Thymus (tissue), 11 donors: ENCODE data around the gene SPRYD4. TPM values are rescaled to one million over a fixed set of nuclear protein-coding genes. Genes with fewer than 3 reads are reported as not detected.
"Not testable (repeated sequence)": the region's sequence is repeated elsewhere in the genome, so short reads cannot be mapped to it uniquely, and the experiment has no call there.

Source experiments
- DNase-seq, 9 donors: peaks; one replicate each; pipeline ENCODE4 v3.0.0-alpha.2; 2013; ENCODE audit warnings: low spot score in 9 of 9, low read depth in 6 of 9, missing footprints in 1 of 9
- H3K27ac ChIP-seq, 2 donors: one replicate each; pipeline ENCODE4 v1.5.1; 2013; ENCODE audit warnings: control low read depth in 1 of 2, low read depth in 1 of 2, low read length in 1 of 2, mild to moderate bottlenecking in 1 of 2, moderate library complexity in 1 of 2
- H3K27me3 ChIP-seq, 2 donors: one replicate each; pipeline ENCODE4 v1.5.1; 2013; ENCODE audit warnings: low read length in 1 of 2; ENCODE audit not compliant: control insufficient read depth in 2 of 2, insufficient read depth in 1 of 2
- H3K36me3 ChIP-seq, 2 donors: one replicate each; pipeline ENCODE4 v1.5.1; 2013; ENCODE audit warnings: low read length in 1 of 2, mild to moderate bottlenecking in 1 of 2, moderate library complexity in 1 of 2; ENCODE audit not compliant: control insufficient read depth in 2 of 2, insufficient read depth in 2 of 2
- H3K4me1 ChIP-seq, 2 donors: one replicate each; pipeline ENCODE4 v1.5.1; 2013; ENCODE audit warnings: low read length in 2 of 2; ENCODE audit not compliant: control insufficient read depth in 2 of 2, insufficient read depth in 2 of 2
- H3K4me3 ChIP-seq, 2 donors: one replicate each; pipeline ENCODE4 v1.5.1; 2013; ENCODE audit warnings: low read length in 2 of 2, control low read depth in 1 of 2, mild to moderate bottlenecking in 1 of 2
- H3K9me3 ChIP-seq, 2 donors: one replicate each; pipeline ENCODE4 v1.5.1; 2013; ENCODE audit warnings: low read length in 1 of 2, mild to moderate bottlenecking in 1 of 2; ENCODE audit not compliant: control insufficient read depth in 2 of 2, insufficient read depth in 1 of 2
- WGBS: extraction: QIAGEN DNeasy Blood & Tissue Kit; methylation state at CpG from one replicate; pipeline ENCODE4 v1.1.7; 2013; 5-methylcytosine and 5-hydroxymethylcytosine counted together
- polyA plus RNA-seq: library from polyadenylated mRNA; stranded (reverse); fragments of 200-250 nt; gene quantifications from one replicate; pipeline ENCODE4 v1.2.3, GENCODE V29; 2013
- total RNA-seq: library from RNA; stranded (reverse); fragments of 120-200 nt; gene quantifications from one replicate; pipeline ENCODE4 v1.2.4, GENCODE V29; 2013
- donor health status: healthy.

Gene SPRYD4
- total and polyA plus RNA-seq, 2 donors, result 1.2 to 1.8 TPM

- Histone ChIP-seq H3K36me3 (no peaks in the 10 kb centered on the region), H3K4me3 (peak within 1 kb of the TSS; percentile 35 to 61), H3K27ac (no peak within 1 kb of the TSS), H3K9me3 (peaks cover 0 to 10% of the 10 kb centered on the region in 2 donors), H3K27me3 (peaks cover 21 to 56% of the 10 kb centered on the region in 2 donors), H3K4me1 (peaks cover 11 to 18% of the 10 kb centered on the region in 2 donors)
- WGBS, result 18% methylated on average over 59 of the region's 59 CpGs
- peak; percentile 19 to 77 (median 43) for DNase-seq
Observed at GRCh38 chr12:56488041-56488955, 19.9 kb downstream of the SPRYD4 start, which contains the start of gene GLS2. GLS2 (minus strand) TSS chr12:56488161; CDS start chr12:56488118, 43 bp downstream.

DNA sequence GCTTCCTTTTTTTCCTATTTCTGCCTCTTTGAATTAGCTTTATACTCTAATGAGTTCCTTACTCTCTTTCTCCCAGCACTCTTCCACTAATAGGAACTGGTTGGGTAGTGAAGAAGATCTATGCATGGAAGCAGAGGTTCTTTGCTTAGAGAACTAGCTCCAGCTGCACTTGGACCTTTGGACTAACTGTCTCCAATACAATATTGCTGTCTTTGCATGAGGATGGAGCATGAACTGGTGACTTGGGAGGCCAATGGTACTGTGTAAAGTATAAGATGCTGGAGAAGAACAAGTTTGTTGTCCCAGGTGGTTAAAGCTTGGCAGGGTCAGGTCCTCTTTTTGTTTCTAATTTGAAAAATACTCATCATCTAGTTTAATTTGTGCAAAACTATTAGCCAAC lies 22.0 kb downstream of the SPRYD4 start:
- no peak overlapping the region for H3K27ac ChIP-seq
- DNase-seq, result no peak
- H3K9me3 ChIP-seq, result peaks cover 1 to 22% of the 10 kb centered on the region in 2 donors
- H3K36me3 ChIP-seq, result no peaks in the 10 kb centered on the region
- H3K4me3 ChIP-seq, result no peak overlapping the region
- H3K4me1 ChIP-seq, result peaks cover 11 to 18% of the 10 kb centered on the region in 2 donors
- peaks cover 21 to 56% of the 10 kb centered on the region in 2 donors for H3K27me3 ChIP-seq

DNA sequence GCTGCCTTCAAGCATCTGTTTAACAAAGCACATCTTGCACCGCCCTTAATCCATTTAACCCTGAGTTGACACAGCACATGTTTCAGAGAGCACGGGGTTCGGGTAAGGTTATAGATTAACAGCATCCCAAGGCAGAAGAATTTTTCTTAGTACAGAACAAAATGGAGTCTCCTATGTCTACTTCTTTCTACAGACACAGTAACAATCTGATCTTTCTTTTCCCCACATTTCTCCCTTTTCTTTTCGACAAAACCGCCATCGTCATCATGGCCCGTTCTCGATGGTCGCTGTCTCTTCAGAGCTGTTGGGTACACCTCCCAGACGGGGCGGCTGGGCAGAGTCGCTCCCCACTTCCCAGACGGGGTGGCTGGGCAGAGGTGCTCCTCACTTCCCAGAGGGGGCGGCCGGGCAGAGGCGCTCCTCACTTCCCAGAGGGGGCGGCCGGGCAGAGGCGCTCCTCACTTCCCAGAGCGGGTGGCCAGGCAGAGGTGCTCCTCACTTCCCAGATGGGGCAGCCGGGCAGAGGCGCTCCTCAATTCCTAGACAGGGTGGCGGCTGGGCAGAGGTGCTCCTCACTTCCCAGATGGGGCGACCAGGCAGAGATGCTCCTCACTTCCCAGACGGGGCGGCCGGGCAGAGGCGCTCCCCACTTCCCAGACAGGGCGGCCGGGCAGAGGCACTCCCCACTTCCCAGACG lies 25.2 kb downstream of the SPRYD4 start:
- 93% methylated on average over 31 of the region's 31 CpGs for WGBS
- not testable (repeated sequence) for H3K27ac ChIP-seq, DNase-seq, H3K4me1 ChIP-seq, H3K4me3 ChIP-seq, H3K36me3 ChIP-seq
- Histone ChIP-seq H3K9me3 (peaks cover 1 to 19% of the 10 kb centered on the region in 2 donors), H3K27me3 (peaks cover 10 to 38% of the 10 kb centered on the region in 2 donors)

DNA sequence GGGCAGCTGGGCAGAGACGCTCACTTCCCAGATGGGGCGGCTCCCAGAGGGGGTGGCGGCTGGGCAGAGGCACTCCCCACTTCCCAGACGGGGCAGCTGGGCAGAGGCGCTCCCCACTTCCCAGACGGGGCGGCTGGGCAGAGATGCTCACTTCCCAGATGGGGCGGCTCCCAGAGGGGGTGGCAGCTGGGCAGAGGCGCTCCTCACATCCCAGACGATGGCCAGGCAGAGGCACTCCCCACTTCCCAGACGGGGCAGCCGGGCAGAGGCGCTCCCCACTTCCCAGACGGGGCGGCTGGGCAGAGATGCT lies 25.7 kb downstream of the SPRYD4 start:
- not testable (repeated sequence) for H3K4me3 ChIP-seq, DNase-seq, H3K27ac ChIP-seq, H3K4me1 ChIP-seq, H3K36me3 ChIP-seq
- peaks cover 1 to 16% of the 10 kb centered on the region in 2 donors for H3K9me3 ChIP-seq
- 99% methylated on average over 15 of the region's 15 CpGs for WGBS
- peaks cover 5 to 38% of the 10 kb centered on the region in 2 donors for H3K27me3 ChIP-seq

DNA sequence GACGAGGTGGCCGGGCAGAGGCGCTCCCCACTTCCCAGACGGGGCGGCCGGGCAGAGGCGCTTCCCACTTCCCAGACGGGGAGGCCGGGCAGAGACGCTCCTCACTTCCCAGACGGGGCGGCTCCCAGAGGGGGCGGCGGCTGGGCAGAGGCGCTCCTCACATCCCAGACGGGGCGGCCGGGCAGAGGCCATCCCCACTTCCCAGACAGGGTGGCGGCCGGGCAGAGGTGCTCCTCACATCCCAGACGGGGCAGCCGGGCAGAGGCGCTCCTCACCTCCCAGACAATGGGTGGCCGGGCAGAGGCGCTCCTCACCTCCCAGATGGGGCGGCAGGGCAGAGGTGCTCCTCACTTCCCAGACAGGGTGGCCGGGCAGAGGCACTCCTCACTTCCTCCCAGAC lies 26.1 kb downstream of the SPRYD4 start:
- 98% methylated on average over 27 of the region's 27 CpGs for WGBS
- not testable (repeated sequence) for H3K4me1 ChIP-seq, DNase-seq, H3K36me3 ChIP-seq, H3K4me3 ChIP-seq, H3K27ac ChIP-seq
- H3K27me3 ChIP-seq, result peaks cover under 1 to 37% of the 10 kb centered on the region in 2 donors
- peaks cover 1 to 16% of the 10 kb centered on the region in 2 donors for H3K9me3 ChIP-seq

GRCh38 chr12:56496704-56497103 lies 28.3 kb downstream of the SPRYD4 start:
- not testable (repeated sequence) for H3K27ac ChIP-seq, DNase-seq, H3K36me3 ChIP-seq, H3K4me3 ChIP-seq, H3K4me1 ChIP-seq
- peaks cover 1 to 16% of the 10 kb centered on the region in 2 donors for H3K9me3 ChIP-seq
- WGBS, result 20% methylated on average over 16 of the region's 17 CpGs
- H3K27me3 ChIP-seq, result peaks cover 0 to 28% of the 10 kb centered on the region in 2 donors

DNA sequence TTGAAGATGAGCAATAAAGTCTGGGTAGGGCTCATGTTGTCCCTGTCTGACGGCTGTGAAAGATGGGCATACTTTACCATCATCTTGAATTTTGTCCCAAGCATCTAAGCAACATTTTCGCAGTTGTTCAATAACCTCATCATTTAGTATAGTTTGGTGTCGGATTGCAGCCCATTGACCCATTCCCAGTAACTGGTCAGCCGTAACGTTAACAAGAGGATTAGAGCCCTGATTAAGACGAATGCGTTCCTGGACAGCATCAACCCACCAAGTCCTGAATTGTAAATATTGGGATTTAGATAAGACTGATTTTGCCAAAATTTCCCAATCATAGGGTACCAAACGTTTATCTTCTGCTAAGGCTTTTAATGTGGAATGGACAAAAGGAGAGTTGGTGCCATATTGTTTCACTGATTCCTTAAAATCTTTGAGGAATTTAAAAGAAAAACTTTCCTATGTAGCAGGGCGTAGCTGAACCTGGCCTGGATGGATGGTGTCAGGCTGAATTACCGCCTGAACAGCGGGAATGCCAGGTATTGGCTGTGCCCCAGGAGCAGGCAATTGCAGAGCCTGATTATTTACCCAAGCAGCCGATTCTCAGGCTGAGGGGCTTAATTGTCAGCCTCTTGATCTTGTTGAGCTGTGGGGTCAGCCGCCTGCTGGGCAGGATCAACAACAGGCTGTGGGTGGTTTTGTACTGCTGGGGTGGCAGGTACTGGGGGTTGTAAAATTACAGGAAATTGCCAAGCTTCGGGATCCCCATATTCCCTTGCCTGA lies 29.9 kb downstream of the SPRYD4 start:
- H3K4me1 ChIP-seq, H3K27ac ChIP-seq, H3K4me3 ChIP-seq, H3K36me3 ChIP-seq, DNase-seq: not testable (repeated sequence)
- peaks cover 0 to 27% of the 10 kb centered on the region in 2 donors for H3K27me3 ChIP-seq
- peaks cover 1 to 16% of the 10 kb centered on the region in 2 donors for H3K9me3 ChIP-seq
- WGBS, result 85% methylated on average over 14 of the region's 14 CpGs

DNA sequence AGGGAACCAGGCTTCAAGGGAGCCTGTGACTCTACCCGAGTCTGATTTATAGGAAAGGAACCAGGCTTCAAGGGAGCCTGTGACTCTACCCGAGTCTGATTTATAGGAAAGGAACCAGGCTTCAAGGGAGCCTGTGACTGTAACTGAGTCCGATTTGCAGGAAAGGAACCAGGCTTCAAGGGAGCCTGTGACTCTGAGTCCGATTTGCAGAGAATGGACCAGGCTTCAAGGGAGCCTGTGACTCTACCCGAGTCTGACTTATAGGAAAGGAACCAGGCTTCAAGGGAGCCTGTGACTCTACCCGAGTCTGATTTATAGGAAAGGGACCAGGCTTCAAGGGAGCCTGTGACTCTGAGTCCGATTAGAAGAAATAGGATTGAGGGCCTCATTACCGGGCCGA lies 31.1 kb downstream of the SPRYD4 start:
- H3K9me3 ChIP-seq, result peaks cover 1 to 12% of the 10 kb centered on the region in 2 donors
- H3K27ac ChIP-seq, H3K4me1 ChIP-seq, DNase-seq, H3K36me3 ChIP-seq, H3K4me3 ChIP-seq: not testable (repeated sequence)
- peaks cover 0 to 27% of the 10 kb centered on the region in 2 donors for H3K27me3 ChIP-seq
- 84% methylated on average over 9 of the region's 9 CpGs for WGBS
